DOHH2 (cell line): ENCODE data around the gene CD72.
"Not testable (repeated sequence)": the region's sequence is repeated elsewhere in the genome, so short reads cannot be mapped to it uniquely, and the experiment has no call there.

Experiments used
- H3F3A ChIP-seq: fragments of 200-600 bp; sonication (generic), shearing (Covaris generic); 2 replicates; pipeline ENCODE4 v1.6.0; 2016; ENCODE audit warnings: antibody characterized with exemption, mild to moderate bottlenecking; ENCODE audit not compliant: control insufficient read depth, insufficient read depth
- H3K27ac ChIP-seq: fragments of 200-600 bp; sonication (generic); 2 replicates; pipeline ENCODE4 v1.5.1; 2014; ENCODE audit warnings: low read depth, mild to moderate bottlenecking, low read length, moderate library complexity
- H3K27me3 ChIP-seq: fragments of 200-600 bp; sonication (generic); 2 replicates; pipeline ENCODE4 v1.6.1; 2014; ENCODE audit warnings: mild to moderate bottlenecking, low read length, mixed read lengths; ENCODE audit not compliant: control insufficient read depth
- H3K36me3 ChIP-seq: fragments of 200-600 bp; sonication (generic); 2 replicates; pipeline ENCODE4 v1.6.1; 2014; ENCODE audit warnings: mild to moderate bottlenecking, low read length, moderate library complexity, mixed read lengths; ENCODE audit not compliant: control insufficient read depth
- H3K4me1 ChIP-seq: fragments of 200-600 bp; sonication (generic); 2 replicates; pipeline ENCODE4 v1.6.1; 2014; ENCODE audit warnings: mild to moderate bottlenecking, low read length, mixed read lengths; ENCODE audit not compliant: control insufficient read depth
- H3K4me2 ChIP-seq: fragments of 200-600 bp; sonication (generic); 2 replicates; pipeline ENCODE4 v1.6.0; 2014; ENCODE audit warnings: mild to moderate bottlenecking, low read length, moderate library complexity
- H3K4me3 ChIP-seq: fragments of 200-600 bp; sonication (generic); 2 replicates; pipeline ENCODE4 v1.5.1; 2014; ENCODE audit warnings: mild to moderate bottlenecking, low read length, mixed read lengths
- H3K79me2 ChIP-seq: fragments of 200-600 bp; sonication (generic); 2 replicates; pipeline ENCODE4 v1.6.1; 2014; ENCODE audit warnings: mild to moderate bottlenecking, low read length, mixed read lengths; ENCODE audit not compliant: control insufficient read depth
- H3K9me2 ChIP-seq: fragments of 200-600 bp; sonication (generic); replicated peaks from 2 replicates; pipeline ENCODE4 v1.6.1; 2014; ENCODE audit warnings: mild to moderate bottlenecking, low read length, mixed read lengths; ENCODE audit not compliant: control insufficient read depth
- H3K9me3 ChIP-seq: fragments of 200-600 bp; sonication (generic); 2 replicates; pipeline ENCODE4 v1.6.1; 2014; ENCODE audit warnings: antibody characterized with exemption, low read length, mixed read lengths; ENCODE audit not compliant: control insufficient read depth, insufficient read depth
- H4K20me1 ChIP-seq: fragments of 200-600 bp; sonication (generic); 2 replicates; pipeline ENCODE4 v1.6.0; 2014; ENCODE audit warnings: low read depth, mild to moderate bottlenecking, antibody characterized with exemption, low read length, moderate library complexity; ENCODE audit not compliant: control insufficient read depth, insufficient read depth
- CTCF ChIP-seq: fragments of 200-600 bp; sonication (generic); IDR thresholded peaks from one replicate; pipeline ENCODE4 v1.5.1; 2014; ENCODE audit warnings: antibody characterized with exemption, mild to moderate bottlenecking, low read depth, low read length; ENCODE audit not compliant: poor library complexity, severe bottlenecking
- EZH2phosphoT487 ChIP-seq: fragments of 200-600 bp; sonication (generic); IDR thresholded peaks from 2 replicates; pipeline ENCODE4 v1.6.1; 2017; ENCODE audit warnings: borderline replicate concordance, mild to moderate bottlenecking, antibody characterized with exemption, low read length, moderate library complexity, mixed read lengths

CD72 gene

DNA sequence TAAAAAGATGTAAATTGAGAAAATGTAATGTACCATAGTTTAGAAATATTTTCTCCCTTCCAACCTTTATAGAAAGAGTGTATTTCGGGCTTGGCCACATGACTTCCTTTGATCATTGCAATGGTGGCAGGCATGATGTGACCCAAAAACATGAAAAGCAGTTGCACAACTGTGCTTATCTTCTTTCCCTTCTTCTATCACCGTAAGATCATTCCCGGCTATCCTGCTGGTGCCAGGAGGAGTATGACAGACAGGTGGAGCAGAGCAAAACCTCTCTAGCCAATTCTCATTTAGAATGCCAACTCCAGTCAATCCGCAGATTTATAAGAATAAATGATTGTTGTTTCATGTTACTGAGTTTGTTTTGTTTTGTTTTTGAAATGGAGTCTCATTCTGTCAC, 23.7 kb downstream of the CD72 start:
- Histone ChIP-seq H3K36me3 (no peaks in the 10 kb centered on the region), H3K9me3 (peaks cover 6% of the 10 kb centered on the region; the same call in 1 of the 2 replicates), H3K27ac (no peak overlapping the region), H3K27me3 (no peaks in the 10 kb centered on the region), H4K20me1 (0 out of 2 replicates have a peak, but pooled peaks cover 2% of the 10 kb centered on the region), H3K9me2 (no peaks in the 10 kb centered on the region), H3K4me1 (peaks cover 13% of the 10 kb centered on the region), H3K4me2 (no peak overlapping the region), H3K79me2 (no peaks in the 10 kb centered on the region), H3K4me3 (no peak overlapping the region), H3F3A (no peaks in the 10 kb centered on the region)
- no peak for TF ChIP-seq EZH2phosphoT487
- no peak for TF ChIP-seq CTCF

GRCh38 chr9:35593581-35593980, 24.6 kb downstream of the CD72 start:
- peaks cover 5% of the 10 kb centered on the region for H3K4me1 ChIP-seq
- H3K9me2 ChIP-seq = no peaks in the 10 kb centered on the region
- H3K4me3 ChIP-seq = no peak overlapping the region
- H3K4me2 ChIP-seq = no peak overlapping the region
- no peaks in the 10 kb centered on the region for H3K36me3 ChIP-seq
- TF ChIP-seq CTCF (no peak), EZH2phosphoT487 (no peak)
- H3K27ac ChIP-seq = no peak overlapping the region
- no peaks in the 10 kb centered on the region for H3K27me3 ChIP-seq
- H3K79me2 ChIP-seq = no peaks in the 10 kb centered on the region
- H3F3A ChIP-seq = no peaks in the 10 kb centered on the region
- H3K9me3 ChIP-seq = peaks cover 3% of the 10 kb centered on the region; the same call in 1 of the 2 replicates
- no peaks in the 10 kb centered on the region for H4K20me1 ChIP-seq

GRCh38 chr9:35588506-35588905, 29.7 kb downstream of the CD72 start:
- not testable (repeated sequence) for H3K9me2 ChIP-seq, H3F3A ChIP-seq, H3K36me3 ChIP-seq, H3K4me3 ChIP-seq, H3K27me3 ChIP-seq, H3K9me3 ChIP-seq, H3K27ac ChIP-seq, H3K4me2 ChIP-seq, H4K20me1 ChIP-seq, H3K79me2 ChIP-seq, H3K4me1 ChIP-seq

- not testable (repeated sequence) for H3K27me3 ChIP-seq, H3K9me3 ChIP-seq, H4K20me1 ChIP-seq, H3K27ac ChIP-seq, H3K4me2 ChIP-seq, H3F3A ChIP-seq, H3K4me3 ChIP-seq, H3K4me1 ChIP-seq, H3K79me2 ChIP-seq, H3K36me3 ChIP-seq, H3K9me2 ChIP-seq
These were observed 33.5 kb downstream of the CD72 start for GRCh38 chr9:35584681-35585080.

GRCh38 chr9:35583521-35583920, 34.7 kb downstream of the CD72 start:
- H3K4me1 ChIP-seq, H4K20me1 ChIP-seq, H3F3A ChIP-seq, H3K4me3 ChIP-seq, H3K4me2 ChIP-seq, H3K9me2 ChIP-seq, H3K27ac ChIP-seq, H3K36me3 ChIP-seq, H3K27me3 ChIP-seq, H3K9me3 ChIP-seq, H3K79me2 ChIP-seq: not testable (repeated sequence)

DNA sequence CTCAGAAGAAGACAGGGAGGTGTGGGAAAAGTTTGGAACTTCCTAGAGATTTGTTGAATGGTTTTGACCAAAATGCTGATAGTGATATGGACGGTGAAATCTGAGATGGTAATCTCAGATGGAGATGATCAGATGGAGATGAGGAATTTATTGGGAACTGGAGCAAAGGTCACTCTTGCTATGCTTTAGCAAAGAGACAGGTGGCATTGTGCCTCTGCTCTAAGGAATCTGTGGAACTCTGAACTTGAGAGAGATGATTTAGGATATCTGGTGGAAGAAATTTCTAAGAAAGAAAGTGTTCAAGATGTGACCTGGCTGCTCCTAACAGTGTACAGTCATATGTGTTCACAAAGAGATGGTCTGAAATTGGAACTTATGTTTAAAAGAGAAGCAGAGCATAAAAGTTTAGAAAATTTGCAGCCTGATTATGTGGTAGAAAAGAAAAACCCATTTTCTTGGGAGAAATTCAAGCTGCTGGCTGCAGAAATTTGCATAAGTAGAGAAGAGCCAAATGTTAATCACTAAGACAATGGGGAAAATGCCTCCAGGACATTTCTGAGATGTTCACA, 38.5 kb downstream of the CD72 start:
- H3K9me2 ChIP-seq, H3K79me2 ChIP-seq, H3K4me2 ChIP-seq, H3K36me3 ChIP-seq, H3K4me1 ChIP-seq, H3K4me3 ChIP-seq, H4K20me1 ChIP-seq, H3F3A ChIP-seq, H3K27ac ChIP-seq, H3K27me3 ChIP-seq, H3K9me3 ChIP-seq: not testable (repeated sequence)
